A375 (cell line): ENCODE measurements around the gene LCORL. TPM values are rescaled to one million over a fixed set of nuclear protein-coding genes. Genes with fewer than 3 reads are reported as not detected.

Experiments used
- total RNA-seq: library from RNA; depleted of rRNA; stranded (reverse); fragments of >200 nt; shearing (Covaris generic); gene quantifications from 2 replicates; pipeline ENCODE4 v1.2.3, GENCODE V29; 2014; rRNA removed

The LCORL gene
- 9.1 and 10.2 TPM in 2 replicates for total RNA-seq

GRCh38 chr4:18021720-18022571 lies at the start of gene LCORL:
Gene LCORL, minus strand, starts transcription at chr4:18021755. Its CDS starts 4 bp downstream, at chr4:18021751.

GRCh38 chr4:17810260-17811077 lies 211.1 kb downstream of the LCORL start, which contains the start of the genes DCAF16 and NCAPG:
Gene DCAF16, minus strand, starts transcription at chr4:17810757. Its CDS starts 6,616 bp downstream, at chr4:17804141.
Gene NCAPG, plus strand, starts transcription at chr4:17810979. Its CDS starts 99 bp downstream, at chr4:17811078.

Other genes starting within 250 kb of the LCORL start
- gene FAM184B, start 240.1 kb downstream of the LCORL start, total RNA-seq: 0.23 and 0.27 TPM in 2 replicates
- gene DCAF16, start 211.0 kb downstream of the LCORL start, total RNA-seq: 112 and 125 TPM in 2 replicates
- gene NCAPG, start 210.8 kb downstream of the LCORL start, total RNA-seq: 65.5 and 98.5 TPM in 2 replicates